Stimulated activated CD4-positive, alpha-beta T cell treated with anti-CD3 and anti-CD28 coated beads, TNF-alpha, amount 100 ng/mL, for 1 hour (primary cell): Measurements from ENCODE around the gene CTDSPL.
"Not testable (repeated sequence)": the region's sequence is repeated elsewhere in the genome, so short reads cannot be mapped to it uniquely, and the experiment has no call there.

Source experiments
- DNase-seq, 3 donors: peaks; one replicate each; pipeline ENCODE4 v3.0.0-alpha.2; 2020; ENCODE audit warnings: low read depth in 3 of 3, low spot score in 1 of 3

CTDSPL gene

DNA sequence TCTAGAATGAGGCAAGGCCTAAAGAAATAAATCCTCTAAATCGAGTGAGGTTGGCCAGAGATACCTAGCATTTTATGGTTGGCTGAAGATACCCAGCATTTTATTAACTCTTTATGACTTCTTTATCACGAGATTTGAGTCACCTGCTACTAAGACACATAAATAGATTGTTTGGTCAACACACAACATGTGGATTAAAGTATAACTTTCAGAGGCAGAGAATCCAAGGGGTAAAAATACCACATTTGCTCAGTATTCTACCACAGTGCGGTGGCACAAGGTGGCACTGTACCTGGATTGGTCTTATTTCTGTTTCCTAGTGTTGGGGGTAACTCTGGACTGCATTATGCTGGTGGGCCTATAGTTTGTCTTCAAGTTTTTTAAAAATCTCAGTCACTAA, 102.0 kb downstream of the CTDSPL start:
- DNase-seq, result no peak

DNA sequence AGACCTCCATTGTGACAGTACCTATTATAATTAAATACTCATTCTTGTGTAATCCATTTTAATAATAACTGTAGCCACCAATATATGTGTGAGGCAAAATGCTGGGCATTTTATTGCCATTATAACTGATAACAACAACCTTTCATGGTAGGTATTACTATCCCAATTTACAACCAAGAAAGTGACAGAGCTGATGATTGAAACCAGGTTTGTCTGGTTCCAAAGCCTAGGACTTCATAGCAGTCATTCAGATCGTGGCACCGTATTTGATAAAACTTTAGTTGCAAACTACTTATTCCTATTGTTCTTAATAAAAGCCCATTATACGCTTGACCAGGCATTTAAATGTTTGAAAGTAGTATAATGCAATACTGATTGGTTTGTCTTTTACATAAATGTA, 102.5 kb downstream of the CTDSPL start:
- DNase-seq, result no peak

DNA sequence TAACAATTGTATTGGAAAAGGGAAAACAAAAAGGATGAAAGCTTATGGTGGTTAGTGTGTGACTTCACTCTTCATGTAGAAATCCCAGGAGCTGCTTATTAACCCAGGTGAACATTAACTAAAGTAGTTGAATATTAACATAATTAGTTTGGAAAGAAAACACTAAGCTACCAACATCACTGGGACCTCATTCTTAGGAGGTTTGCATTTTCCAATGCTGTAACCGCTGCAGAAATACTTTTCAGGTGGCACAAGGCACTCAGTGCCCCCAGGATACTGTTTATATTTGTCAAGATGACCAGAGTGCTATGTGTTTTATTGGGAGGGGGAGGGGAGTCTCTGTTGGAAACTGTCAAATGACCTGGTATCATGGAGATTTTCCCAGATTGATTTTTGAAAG, 103.0 kb downstream of the CTDSPL start:
- DNase-seq, result no peak

DNA sequence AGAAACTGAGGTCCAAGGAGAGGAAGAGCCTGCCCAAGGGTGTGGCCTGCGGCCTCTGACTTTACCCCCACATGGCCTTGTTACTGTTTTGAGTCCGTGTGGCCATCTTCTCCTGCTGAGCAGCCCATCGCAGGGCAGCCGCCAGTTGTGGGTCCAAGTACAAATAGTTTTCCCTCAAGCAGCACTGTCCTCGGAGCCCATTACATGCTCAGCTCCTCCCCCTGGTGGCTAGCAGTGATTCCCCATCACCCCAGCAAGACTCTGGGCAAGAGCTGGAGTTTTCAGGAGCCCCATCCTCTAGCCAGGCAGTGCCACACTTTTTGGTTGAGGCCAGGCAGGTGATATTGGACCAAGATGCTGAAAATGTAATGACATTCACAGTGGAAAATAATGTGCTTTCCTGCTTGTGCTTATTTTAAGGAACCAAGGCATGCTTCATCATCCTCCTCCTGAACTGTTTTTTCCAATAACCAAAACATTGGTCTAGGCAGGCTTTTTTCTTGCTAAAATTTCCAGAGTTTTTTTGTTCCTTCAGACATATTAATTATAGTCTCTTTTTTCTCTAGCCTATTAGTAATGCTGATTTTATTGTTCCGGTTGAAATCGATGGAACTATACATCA, 105.7 kb downstream of the CTDSPL start:
- DNase-seq, result peak in 2 of 3 donors; percentile 22 to 44

DNA sequence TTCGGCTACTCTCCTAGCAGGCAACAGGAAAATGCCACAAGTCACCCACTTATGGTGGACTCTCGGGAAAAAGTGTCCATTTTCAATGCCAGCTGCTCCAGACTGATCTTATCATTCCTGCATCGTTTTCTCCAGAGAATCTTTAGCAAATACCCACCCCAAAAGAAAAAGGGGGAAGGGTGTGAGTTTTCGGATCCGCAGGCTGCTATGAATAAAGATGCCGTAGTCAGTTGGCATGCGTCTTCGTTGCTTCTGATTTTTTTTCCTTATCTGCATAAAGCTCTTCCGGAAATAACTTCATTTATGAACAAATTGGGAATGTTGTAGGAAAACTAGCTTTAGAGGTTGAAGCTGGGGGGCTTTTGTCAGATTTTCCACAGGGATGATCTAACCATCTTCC, 106.5 kb downstream of the CTDSPL start:
- DNase-seq, result no peak

DNA sequence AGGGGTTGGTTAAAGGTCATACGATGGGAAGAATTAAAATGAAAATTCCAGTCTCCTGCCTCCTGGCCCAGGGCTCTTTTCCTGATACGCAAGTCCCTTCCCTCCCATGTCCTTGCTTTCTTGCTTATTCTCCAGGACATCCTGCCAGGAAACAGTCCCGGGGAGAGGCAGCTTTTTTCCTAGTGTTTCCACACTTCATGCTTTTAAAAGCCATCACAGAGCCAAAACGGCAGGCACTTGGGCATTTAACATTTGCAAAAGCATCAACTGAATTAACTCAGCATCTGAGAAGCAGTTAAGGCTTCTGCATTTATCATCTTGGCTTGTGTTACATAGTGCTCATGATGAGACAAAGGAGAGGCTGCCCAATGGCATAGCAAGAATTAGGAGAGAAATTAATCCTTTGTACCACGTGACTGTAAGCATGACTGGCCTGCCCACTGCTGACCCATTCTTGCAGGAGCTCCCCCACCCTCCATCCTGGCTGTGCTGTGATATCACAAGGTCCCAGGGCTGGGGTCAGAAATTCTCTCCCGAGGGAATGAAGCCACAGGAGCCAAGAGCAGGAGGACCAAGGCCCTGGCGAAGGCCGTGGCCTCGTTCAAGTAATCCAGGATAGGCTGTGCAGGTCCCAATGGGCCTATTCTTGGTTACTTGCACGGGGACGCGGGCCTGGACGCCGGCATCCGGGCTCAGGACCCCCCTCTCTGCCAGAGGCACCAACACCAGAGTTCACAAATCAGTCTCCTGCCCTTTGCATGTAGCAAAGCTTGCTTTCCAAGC, 107.3 kb downstream of the CTDSPL start:
- DNase-seq, result no peak

DNA sequence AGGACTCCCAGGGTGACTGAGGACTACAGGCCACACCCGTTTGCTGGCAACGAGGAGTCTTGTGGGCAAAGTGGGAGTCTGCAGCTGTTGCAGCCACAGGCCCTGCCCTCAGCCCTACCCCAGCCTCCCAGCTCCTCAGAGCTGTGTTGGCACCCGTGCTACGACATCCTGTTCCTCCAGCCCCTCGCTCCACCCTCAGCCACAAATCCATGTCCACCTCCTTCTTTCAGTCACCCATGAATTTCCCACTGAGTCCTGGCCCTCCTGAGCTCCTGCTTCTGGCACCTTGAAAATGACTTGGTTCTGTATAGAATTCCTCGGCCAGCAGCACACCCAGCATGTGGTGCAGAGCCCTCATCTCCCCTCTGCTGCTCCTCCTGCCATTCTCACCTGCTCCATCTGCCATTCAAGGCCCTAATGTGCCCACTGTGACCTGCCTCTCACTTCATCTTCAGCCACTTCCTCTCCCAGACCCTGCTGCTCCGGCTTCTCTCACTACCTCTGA, 108.0 kb downstream of the CTDSPL start:
- DNase-seq, result no peak

DNA sequence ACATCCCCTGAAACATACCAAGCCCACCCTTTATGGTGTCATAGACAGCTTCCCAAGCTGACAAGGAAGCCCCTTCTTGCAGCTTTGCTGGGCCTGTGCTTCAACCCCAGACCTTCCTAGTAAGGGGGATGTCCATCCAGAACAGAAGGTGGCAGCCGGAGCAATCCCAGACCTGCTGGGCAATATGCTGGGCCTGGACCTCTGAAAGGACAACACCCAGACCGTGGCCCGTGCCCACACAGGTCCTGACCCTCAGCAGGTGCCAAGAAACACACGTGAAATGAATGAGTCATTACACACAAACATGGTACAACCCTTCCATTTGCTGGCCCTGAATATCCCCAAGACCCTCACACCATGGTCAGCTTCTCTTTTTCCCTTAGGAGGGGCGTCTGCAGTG, 109.1 kb downstream of the CTDSPL start:
- no peak for DNase-seq

DNA sequence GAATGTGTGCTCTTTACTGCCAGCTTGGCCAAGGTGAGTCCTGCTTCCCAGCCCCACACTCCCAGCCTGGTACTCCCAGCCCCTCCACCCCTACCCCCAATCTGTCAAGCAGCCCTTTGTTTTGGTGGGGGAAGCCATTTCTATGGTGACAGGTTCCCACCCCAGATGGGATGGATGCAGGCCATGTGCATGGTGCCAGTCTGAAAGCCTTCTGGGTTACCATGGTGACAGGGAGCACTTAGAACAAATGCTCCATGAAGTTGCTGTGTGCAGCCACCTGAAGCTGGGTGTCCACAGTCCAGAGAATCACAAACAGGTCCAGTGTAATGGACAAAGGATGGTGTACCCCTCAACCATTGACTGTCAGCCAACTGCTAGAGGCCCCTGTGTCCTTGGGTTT, 109.8 kb downstream of the CTDSPL start:
- no peak for DNase-seq

DNA sequence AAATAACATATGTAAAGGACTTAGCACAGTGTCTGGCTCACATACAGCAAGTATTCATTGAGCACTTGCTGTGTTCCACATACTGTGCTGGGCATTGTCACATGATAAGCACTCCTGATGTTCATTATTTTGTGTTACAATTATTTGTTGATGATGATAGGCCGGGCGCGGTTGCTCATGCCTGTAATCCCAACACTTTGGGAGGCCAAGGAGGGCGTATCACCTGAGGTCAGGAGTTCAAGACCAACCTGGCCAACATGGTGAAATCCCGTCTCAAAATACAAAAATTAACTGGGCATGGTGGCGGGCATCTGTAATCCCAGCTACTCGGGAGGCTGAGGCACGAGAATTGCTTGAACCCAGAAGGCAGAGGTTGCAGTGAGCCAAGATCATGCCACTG, 110.4 kb downstream of the CTDSPL start:
- DNase-seq, result not testable (repeated sequence)

DNA sequence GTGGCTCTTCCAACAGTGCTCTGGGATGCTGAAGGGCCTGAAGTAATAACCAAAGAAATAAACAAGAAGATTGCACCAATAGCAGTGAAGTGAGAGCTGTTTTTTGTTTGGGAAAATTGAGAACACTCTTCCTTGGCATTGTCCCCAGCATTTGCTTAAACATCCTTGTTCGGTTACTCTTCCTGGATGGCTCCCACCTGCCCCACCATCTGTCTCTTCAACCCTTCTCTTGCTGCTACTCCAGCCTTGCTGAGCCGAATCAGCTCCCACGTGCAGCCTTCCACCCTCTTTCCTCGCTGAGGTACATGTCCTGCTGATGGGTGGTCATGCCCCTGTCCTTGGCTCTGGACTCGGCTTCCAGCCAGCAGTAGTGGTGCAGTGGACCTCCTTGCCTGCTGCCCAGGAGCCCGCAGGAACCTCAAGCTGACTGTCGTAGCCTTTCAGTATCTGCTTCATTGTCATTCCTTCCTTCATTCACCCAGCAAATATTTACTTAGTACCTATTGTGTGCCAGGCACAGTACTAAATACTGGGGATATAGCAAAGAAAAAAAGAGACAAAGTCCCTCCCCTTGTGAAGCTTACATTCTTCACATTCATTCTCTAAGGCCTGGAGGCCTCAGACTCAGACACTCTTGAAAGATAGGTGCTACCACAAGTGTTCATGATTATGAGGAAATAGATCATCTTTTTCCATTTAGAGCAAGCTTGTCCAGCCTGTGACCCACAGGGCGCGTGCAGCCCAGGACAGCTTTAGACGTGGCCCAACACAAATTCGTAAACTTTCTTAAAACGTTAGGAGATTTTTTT, 111.8 kb downstream of the CTDSPL start:
- no peak for DNase-seq

DNA sequence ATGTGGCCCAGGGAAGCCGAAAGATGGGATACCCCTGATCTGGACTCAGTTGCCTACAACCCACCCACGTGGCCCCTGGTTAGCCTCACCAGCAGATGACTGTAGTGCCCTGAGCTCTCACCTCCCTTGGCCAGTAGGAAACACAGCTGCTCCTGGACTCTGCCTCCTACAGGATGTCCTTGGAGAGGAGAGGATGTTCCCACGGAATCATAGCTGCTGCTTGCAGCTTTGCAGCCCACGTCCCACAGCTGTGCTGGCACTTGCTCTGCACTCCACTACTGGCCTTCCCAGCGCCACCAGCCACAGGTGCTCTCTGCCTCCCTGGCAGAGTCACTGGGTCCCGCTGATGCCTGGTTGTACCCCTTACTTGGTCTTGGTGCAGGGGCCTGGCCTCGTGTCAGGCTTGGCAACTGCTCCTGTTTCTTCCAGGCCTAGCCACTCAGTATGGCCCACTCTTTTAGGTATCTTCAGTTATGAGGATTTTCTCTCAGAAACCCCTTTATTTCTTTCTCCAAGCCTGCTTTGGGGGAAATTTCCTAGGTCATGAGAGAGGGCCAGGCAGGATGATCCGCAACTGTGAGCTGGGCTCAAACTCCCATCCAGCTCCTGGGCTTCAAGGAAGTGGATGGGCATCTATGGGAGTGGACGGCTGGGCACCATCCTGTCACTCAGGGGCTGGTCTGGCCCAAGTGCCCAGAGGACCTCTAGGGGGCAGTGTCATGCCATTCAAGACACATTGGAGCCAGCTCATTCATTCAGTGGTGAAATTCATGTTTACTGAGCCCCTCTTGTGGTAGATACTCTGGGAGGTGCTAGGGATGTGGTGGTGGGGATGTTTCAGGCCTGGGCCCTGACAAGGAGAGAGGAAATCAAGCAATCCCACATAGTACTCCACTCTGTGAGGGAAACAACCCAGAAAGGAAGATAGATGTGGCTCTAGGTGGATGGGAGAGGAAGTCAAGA, 112.7 kb downstream of the CTDSPL start:
- peak in 2 of 3 donors; percentile 44 to 46 for DNase-seq

DNA sequence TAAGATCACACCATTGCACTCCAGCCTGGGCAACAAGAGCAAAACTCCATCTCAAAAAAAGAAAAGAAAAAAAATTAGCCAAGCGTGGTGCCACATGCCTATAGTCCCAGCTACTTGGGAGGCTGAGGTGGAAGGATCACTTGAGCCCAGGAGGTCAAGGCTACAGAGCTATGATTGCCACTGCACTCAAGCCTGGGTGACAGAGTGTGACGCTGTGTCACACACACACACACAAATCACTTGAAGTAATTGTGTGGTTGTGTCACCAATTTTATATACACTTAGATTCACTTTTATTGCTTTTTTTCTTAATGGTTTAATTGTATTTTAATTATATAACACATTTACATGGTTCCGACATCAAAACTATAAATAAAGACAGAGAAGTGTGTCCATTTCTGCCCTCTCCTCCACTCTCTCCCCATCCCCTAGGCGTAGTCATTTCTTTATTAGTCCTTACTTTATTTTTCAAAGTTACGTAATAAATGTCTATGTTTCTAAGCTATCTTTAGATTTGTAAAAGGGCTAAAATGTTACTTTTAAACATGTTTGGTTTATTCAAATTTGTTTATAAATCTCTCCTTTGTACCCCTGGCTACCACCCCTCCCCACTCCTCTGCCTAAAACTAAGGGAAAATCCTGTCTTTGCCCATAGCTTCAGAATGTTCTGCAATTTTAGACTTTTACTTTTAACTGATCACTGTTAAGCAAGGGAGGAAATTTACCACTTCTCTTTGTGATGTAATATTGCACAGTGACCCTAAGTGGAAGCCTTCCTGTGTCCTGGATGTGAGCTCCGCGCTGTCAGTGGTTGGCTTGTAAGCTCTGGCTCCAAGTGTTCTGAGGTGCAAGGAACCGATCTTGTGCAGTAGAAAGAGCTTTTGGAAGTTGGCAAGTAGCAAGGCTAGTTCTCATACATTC, 118.1 kb downstream of the CTDSPL start:
- no peak for DNase-seq

DNA sequence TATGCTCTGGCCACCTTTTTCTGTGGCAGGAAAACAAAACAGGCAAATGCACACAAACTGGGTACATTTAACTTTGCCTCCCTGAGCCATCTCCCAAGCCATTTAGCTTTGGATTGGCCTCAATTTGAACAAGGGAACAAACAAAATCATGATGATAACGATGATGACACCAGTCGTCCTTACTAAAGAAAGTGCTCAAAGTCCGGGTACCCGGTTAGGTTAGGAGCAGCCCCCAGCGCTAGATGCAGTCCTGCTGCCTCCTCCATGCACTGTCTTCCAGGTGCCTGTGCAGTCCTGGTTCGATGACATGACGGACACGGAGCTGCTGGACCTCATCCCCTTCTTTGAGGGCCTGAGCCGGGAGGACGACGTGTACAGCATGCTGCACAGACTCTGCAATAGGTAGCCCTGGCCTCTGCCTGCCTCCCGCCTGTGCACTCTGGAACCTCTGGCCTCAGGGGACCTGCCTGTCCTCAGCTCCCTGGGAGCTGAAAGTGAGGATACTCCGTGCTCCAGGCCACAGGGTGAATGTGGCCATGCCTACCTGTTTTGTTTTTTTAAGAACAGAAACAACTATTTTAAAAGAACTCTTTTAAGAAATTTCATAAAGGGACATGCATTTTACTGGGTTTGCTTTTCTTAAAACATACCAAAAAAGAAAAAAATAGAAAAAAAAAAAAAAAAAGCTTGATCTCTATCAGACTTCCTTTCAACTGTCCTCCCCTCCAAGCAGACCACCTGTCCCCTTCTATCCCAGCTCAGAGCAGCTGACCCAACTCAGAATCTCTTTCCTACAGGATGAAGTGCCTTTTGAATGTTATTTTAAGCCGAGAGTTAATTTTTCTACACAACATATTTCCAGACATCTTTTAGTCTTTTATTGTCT, 119.0 kb downstream of the CTDSPL start:
- no peak for DNase-seq

DNA sequence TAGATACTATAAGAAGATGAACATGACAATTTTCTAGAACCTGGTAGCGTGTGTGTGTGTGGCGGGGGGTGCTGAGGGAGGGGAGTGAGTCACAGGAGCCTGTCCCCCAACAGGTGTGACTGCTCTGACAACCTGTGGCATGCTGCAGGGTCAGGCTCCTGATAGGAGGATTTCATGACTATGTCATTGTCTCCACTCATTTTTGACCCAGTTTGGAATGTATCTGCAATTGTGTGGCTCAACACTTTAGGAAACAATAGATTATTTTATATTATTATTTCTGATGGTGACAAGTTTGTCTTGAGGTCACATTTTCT, 119.6 kb downstream of the CTDSPL start:
- no peak for DNase-seq

DNA sequence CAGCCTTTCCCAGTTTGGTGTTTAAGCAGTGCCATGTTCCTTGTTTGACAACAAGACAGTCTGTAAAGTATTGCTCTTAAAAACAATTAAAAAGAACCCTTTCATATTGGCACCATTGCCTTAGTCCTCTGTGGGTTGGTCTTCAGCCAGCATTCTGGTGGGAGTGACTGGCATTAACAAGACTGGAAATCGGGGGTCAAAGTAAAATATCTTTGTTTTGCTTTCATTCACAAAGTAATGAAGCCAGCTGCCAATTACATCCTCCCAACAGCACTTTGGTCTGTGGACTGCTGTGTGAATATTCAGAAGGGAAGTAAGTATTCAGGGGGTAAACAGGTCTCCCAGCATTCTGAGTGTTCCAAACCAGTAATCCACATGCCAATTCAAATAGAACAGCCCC, 120.7 kb downstream of the CTDSPL start:
- no peak for DNase-seq

DNA sequence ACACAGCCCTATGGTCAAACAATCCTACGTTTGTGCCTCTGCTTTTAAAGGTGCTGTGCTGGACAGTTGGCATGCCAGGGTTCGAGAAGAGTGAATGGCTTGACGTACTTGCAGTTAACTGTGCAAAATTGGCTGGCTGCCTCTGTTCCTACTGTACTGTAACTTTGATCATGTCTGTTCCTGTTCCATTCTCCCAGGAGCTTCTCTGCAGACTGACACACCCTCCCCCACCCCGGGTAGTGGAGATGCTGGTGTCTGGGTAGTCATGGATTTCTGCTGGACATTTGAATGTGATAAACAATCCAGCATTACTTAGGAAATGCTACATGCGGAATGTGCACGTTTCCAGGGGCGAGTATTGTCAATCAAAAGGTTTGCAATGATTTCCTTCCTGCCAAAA, 122.4 kb downstream of the CTDSPL start:
- no peak for DNase-seq

DNA sequence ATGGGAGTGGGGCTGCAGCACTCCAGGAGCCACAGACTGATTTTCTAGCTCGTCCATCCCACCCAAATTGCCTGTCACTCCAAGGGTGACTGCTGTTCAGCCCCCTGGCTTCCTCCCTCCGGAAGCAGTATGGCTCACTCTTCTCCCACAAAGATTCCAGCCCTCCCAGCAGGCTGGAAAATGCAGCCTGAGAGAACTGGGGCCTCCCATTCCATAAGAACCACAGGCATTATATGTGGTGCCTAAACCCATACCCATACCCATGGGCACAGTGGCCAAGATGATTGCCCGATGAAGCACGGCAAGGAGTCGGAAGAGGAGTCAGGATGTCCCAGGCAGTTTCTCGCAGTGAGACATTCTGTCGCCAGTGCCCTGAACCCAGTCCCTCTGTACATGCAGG, 122.9 kb downstream of the CTDSPL start:
- DNase-seq, result no peak
